WTC11 (cell line): ENCODE measurements around the gene SHD. TPM values are rescaled to one million over a fixed set of nuclear protein-coding genes. Genes with fewer than 3 reads are reported as not detected.

Experiments used
- ATAC-seq: fragments of 200-7000 bp; cut with Tn5 transposase; 2 replicates; pipeline ENCODE4 v1.10.0; 2021; ENCODE audit warnings: mild to moderate bottlenecking, moderate library complexity
- CTCF ChIA-PET: fragments of 300-600 bp; sonication (Branson Sonifier 250); formaldehyde crosslinking; loops from one replicate; lab custom pipeline; 2021; ENCODE audit warnings: antibody characterized with exemption; lab: Charles Lee
- POLR2A ChIA-PET: fragments of 350-600 bp; sonication (Branson Sonifier 250); formaldehyde crosslinking; loops from one replicate; lab custom pipeline; 2021; ENCODE audit warnings: antibody characterized with exemption; lab: Charles Lee
- DNase-seq: peaks from one replicate; pipeline ENCODE4 v3.0.0; 2021; ENCODE audit warnings: low spot score
- H3K27ac Mint-ChIP-seq: 2 replicates; pipeline ENCODE4 v1.8.0; 2021; ENCODE audit warnings: mixed read lengths
- H3K27me3 Mint-ChIP-seq: 2 replicates; pipeline ENCODE4 v1.8.0; 2021; ENCODE audit warnings: low read depth, mild to moderate bottlenecking, moderate library complexity, mixed read lengths
- H3K36me3 Mint-ChIP-seq: 2 replicates; pipeline ENCODE4 v1.8.0; 2021; ENCODE audit warnings: mixed read lengths
- H3K4me1 Mint-ChIP-seq: 2 replicates; pipeline ENCODE4 v1.8.0; 2022; ENCODE audit warnings: mixed read lengths
- H3K4me3 Mint-ChIP-seq: 2 replicates; pipeline ENCODE4 v1.8.0; 2021; ENCODE audit warnings: mild to moderate bottlenecking, moderate library complexity, mixed read lengths
- H3K9me3 Mint-ChIP-seq: 2 replicates; pipeline ENCODE4 v1.8.0; 2021; ENCODE audit warnings: mixed read lengths
- ARID4B ChIP-seq: sonication (generic); formaldehyde crosslinking; IDR thresholded peaks from 2 replicates; pipeline ENCODE4 v1.8.0; 2023; ENCODE audit warnings: missing genetic modification reagents, mild to moderate bottlenecking, borderline replicate concordance
- E2F1 ChIP-seq: sonication (generic); formaldehyde crosslinking; IDR thresholded peaks from 2 replicates; pipeline ENCODE4 v1.8.0; 2022; ENCODE audit warnings: mild to moderate bottlenecking, missing genetic modification reagents
- E2F5 ChIP-seq: sonication (generic); formaldehyde crosslinking; IDR thresholded peaks from 2 replicates; pipeline ENCODE4 v1.8.1; 2022; ENCODE audit warnings: mild to moderate bottlenecking, moderate library complexity, missing genetic modification reagents
- ELF4 ChIP-seq: sonication (generic); formaldehyde crosslinking; IDR thresholded peaks from 2 replicates; pipeline ENCODE4 v1.8.1; 2022; ENCODE audit warnings: low read depth, mild to moderate bottlenecking, moderate library complexity, missing genetic modification reagents
- ESRRA ChIP-seq: sonication (generic); formaldehyde crosslinking; IDR thresholded peaks from 2 replicates; pipeline ENCODE4 v1.8.1; 2022; ENCODE audit warnings: mild to moderate bottlenecking, missing genetic modification reagents, borderline replicate concordance
- GRHL2 ChIP-seq: fragments of 250-450 bp; sonication (Bioruptor Pico); IDR thresholded peaks from 2 replicates; pipeline ENCODE4 v1.8.0; 2022; ENCODE audit warnings: mild to moderate bottlenecking, moderate library complexity; ENCODE audit not compliant: insufficient replicate concordance, severe bottlenecking
- IRF2 ChIP-seq: sonication (generic); formaldehyde crosslinking; IDR thresholded peaks from 2 replicates; pipeline ENCODE4 v1.8.0; 2022; ENCODE audit warnings: low read depth, missing genetic modification reagents, borderline replicate concordance
- JUN ChIP-seq: sonication (generic); formaldehyde crosslinking; IDR thresholded peaks from 2 replicates; pipeline ENCODE4 v1.8.0; 2023; ENCODE audit warnings: mild to moderate bottlenecking, missing genetic modification reagents
- MXD4 ChIP-seq: fragments of 250-450 bp; sonication (Bioruptor Pico); IDR thresholded peaks from 2 replicates; pipeline ENCODE4 v1.8.0; 2021; ENCODE audit warnings: mild to moderate bottlenecking, moderate library complexity, borderline replicate concordance
- MYBL2 ChIP-seq: sonication (generic); formaldehyde crosslinking; IDR thresholded peaks from 2 replicates; pipeline ENCODE4 v1.8.1; 2023; ENCODE audit warnings: mild to moderate bottlenecking, moderate library complexity, missing genetic modification reagents
- NR1H2 ChIP-seq: sonication (generic); formaldehyde crosslinking; IDR thresholded peaks from 2 replicates; pipeline ENCODE4 v1.9.0; 2021; ENCODE audit warnings: mild to moderate bottlenecking, moderate library complexity, missing genetic modification reagents
- NR3C1 ChIP-seq: sonication (generic); formaldehyde crosslinking; conservative IDR thresholded peaks from 2 replicates; pipeline ENCODE4 v1.8.1; 2023; ENCODE audit warnings: low read depth, mild to moderate bottlenecking, missing genetic modification reagents
- STAT6 ChIP-seq: sonication (generic); formaldehyde crosslinking; conservative IDR thresholded peaks from 2 replicates; pipeline ENCODE4 v1.8.1; 2023; ENCODE audit warnings: mild to moderate bottlenecking, low read depth, missing genetic modification reagents, moderate library complexity
- USF1 ChIP-seq: sonication (generic); formaldehyde crosslinking; IDR thresholded peaks from 2 replicates; pipeline ENCODE4 v1.8.0; 2022; ENCODE audit warnings: mild to moderate bottlenecking, missing genetic modification reagents
- ZMAT4 ChIP-seq: fragments of 250-450 bp; sonication (Bioruptor Pico); IDR thresholded peaks from 2 replicates; pipeline ENCODE4 v1.9.0; 2021; ENCODE audit warnings: mild to moderate bottlenecking
- ZNF281 ChIP-seq: sonication (generic); formaldehyde crosslinking; IDR thresholded peaks from 2 replicates; pipeline ENCODE4 v1.8.0; 2023; ENCODE audit warnings: mild to moderate bottlenecking, missing genetic modification reagents
- ZSCAN18 ChIP-seq: fragments of 250-450 bp; sonication (Bioruptor Pico); IDR thresholded peaks from 2 replicates; pipeline ENCODE4 v2.1.2; 2022; ENCODE audit warnings: mild to moderate bottlenecking, moderate library complexity
- total RNA-seq: library from RNA; stranded (reverse); gene quantifications from 3 replicates; pipeline ENCODE4 v1.2.3, GENCODE V29; 2021

The SHD gene
- total RNA-seq, 1 experiment from 2014 or later: 3.4 TPM

- Mint-ChIP-seq H3K4me1 (no peaks in the 10 kb centered on the region), H3K27me3 (no peaks in the 10 kb centered on the region; the same call in 1 of the 2 replicates), H3K27ac (no peak overlapping the region), H3K9me3 (peaks cover 32% of the 10 kb centered on the region), H3K36me3 (peaks cover 51% of the 10 kb centered on the region), H3K4me3 (no peak overlapping the region)
- CTCF ChIA-PET: interaction anchor here (0.9 to 5.8 kb wide), 3 partner anchors 23 to 52 kb away, joined by 3 to 35 read pairs (median 7); no protein-coding TSS in a partner anchor
- POLR2A ChIA-PET: interaction anchor here (0.7 kb wide), 1 partner anchor 330 kb away, joined by 4 read pairs; no protein-coding TSS in a partner anchor
- ATAC-seq (no peak), DNase-seq (no peak)
- no peak for TF ChIP-seq ZNF281
- TF ChIP-seq ELF4: no peak
- TF ChIP-seq ZSCAN18 (CRISPR knock-in tag): no peak
- no peak for TF ChIP-seq MXD4
- TF ChIP-seq NR3C1 (CRISPR knock-in tag): no peak
- TF ChIP-seq ARID4B (CRISPR knock-in tag): no peak
- no peak for TF ChIP-seq E2F1 (CRISPR knock-in tag)
- TF ChIP-seq IRF2: no peak
- no peak for TF ChIP-seq STAT6 (CRISPR knock-in tag)
- no peak for TF ChIP-seq MYBL2 (CRISPR knock-in tag)
- no peak for TF ChIP-seq ESRRA (CRISPR knock-in tag)
- TF ChIP-seq GRHL2: no peak
- no peak for TF ChIP-seq E2F5
- no peak for TF ChIP-seq JUN (CRISPR knock-in tag)
- no peak for TF ChIP-seq USF1
- no peak for TF ChIP-seq ZMAT4
- TF ChIP-seq NR1H2 (CRISPR knock-in tag): no peak
Measured at GRCh38 chr19:4319067-4319718, 40.1 kb downstream of the SHD start.
